Measurements from ENCODE around the gene LPIN3.

LPIN3 gene

DNA sequence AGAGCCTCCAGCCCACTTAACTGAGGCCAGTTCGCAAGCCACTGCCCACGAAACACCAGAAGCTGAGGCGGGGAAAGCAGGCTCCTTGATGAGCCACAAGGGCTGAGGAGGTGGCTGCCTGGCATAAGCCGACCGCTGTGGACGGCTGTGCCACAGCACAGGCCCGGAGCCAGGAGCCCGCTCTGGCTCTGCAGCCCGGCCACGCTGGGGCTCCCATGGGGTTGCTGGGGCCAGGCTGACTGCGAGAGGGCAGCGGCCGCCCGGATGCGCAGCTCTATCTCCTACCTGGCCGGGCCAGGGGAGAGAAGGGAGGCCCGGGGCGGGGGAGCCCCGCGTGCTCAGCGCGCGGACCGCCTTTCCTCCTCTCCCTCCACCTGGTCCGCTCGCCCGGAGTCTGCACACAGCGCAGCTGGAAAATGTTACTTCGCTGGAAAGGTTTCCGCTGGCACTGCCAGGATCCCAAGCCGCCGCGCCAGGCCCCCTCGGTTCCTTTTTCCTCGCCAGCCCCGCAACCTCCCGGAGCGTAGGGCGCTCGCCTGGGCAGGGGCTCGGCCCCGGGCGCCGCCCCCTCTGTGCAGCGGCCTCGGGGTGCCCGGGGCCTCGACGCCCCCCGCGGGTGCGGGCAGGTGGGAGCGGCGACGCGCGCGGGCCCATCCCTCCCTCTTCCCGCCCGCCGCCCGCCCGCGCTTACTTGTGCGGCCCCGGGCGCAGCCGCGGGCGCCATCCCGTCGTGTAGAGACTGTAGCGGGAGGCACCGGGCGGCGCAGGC, 25.3 kb downstream of the LPIN3 start:
- DNase-seq (ENCODE audit: low read depth in 1 of 2, low spot score in 1 of 2) = no peak

- no peak for DNase-seq (ENCODE audit: low read depth in 1 of 2, low spot score in 1 of 2)
These were observed 26.1 kb downstream of the LPIN3 start, which contains the start of gene EMILIN3 for GRCh38 chr20:41366546-41367392. EMILIN3 (minus strand) TSS chr20:41366818; CDS start chr20:41366634, 184 bp downstream.

GRCh38 chr20:41367393-41367695, 26.7 kb downstream of the LPIN3 start:
- no peak for DNase-seq (ENCODE audit: low read depth in 1 of 2, low spot score in 1 of 2)

GRCh38 chr20:41367956-41368355, 27.3 kb downstream of the LPIN3 start:
- no peak for DNase-seq (ENCODE audit: low read depth in 1 of 2, low spot score in 1 of 2)

DNA sequence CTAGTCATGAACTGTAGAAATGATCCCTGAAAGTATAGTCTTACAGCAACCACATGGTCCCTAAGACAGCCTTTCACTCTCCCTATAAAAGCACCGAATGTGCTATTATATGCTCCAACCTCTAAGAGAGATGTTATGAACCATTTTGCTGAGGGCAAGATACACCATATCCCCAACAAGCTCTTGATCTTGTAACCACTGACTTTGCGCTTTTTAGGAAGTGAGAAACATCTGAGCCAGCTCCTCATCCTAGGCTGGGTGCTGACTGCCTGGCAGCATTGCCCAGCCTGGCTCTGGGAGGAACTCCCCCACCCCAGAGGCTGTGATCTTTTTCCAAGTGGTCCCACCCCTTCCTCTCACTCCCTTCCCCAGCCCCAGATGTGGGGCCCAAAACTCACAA, 29.1 kb downstream of the LPIN3 start:
- DNase-seq (ENCODE audit: low read depth in 1 of 2, low spot score in 1 of 2) = no peak

- DNase-seq (ENCODE audit: low read depth in 1 of 2, low spot score in 1 of 2) = no peak
These were observed 29.6 kb downstream of the LPIN3 start for GRCh38 chr20:41370176-41370575.

- no peak for DNase-seq (ENCODE audit: low read depth in 1 of 2, low spot score in 1 of 2)
These were observed 30.8 kb downstream of the LPIN3 start for GRCh38 chr20:41371371-41371770.

DNA sequence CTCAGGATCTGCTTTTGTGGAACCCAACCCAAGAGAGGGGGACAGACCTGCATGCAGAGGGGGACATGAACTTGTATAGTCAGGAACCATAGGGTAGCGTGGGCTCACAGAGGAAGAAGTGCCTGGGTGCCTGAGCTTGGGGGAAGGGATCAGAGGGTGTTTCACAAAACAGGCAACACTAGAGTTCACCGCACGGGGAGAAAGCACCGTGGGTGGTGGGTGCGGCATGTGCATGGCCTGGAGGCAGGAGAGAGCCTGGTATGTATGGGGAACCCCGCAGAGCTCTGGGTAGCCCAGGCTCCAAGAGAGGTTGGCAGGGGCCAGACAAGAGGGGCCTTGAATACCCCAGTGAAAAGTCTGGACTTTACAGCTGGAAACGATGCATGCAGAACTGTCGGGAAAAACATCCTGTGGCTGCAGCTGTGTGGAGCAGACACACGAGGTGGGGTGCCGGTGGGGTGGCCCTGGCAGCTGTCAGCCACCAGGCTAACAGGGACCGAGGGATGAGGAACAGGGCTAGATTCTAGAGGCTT, 32.7 kb downstream of the LPIN3 start:
- no peak for DNase-seq (ENCODE audit: low read depth in 1 of 2, low spot score in 1 of 2)

DNA sequence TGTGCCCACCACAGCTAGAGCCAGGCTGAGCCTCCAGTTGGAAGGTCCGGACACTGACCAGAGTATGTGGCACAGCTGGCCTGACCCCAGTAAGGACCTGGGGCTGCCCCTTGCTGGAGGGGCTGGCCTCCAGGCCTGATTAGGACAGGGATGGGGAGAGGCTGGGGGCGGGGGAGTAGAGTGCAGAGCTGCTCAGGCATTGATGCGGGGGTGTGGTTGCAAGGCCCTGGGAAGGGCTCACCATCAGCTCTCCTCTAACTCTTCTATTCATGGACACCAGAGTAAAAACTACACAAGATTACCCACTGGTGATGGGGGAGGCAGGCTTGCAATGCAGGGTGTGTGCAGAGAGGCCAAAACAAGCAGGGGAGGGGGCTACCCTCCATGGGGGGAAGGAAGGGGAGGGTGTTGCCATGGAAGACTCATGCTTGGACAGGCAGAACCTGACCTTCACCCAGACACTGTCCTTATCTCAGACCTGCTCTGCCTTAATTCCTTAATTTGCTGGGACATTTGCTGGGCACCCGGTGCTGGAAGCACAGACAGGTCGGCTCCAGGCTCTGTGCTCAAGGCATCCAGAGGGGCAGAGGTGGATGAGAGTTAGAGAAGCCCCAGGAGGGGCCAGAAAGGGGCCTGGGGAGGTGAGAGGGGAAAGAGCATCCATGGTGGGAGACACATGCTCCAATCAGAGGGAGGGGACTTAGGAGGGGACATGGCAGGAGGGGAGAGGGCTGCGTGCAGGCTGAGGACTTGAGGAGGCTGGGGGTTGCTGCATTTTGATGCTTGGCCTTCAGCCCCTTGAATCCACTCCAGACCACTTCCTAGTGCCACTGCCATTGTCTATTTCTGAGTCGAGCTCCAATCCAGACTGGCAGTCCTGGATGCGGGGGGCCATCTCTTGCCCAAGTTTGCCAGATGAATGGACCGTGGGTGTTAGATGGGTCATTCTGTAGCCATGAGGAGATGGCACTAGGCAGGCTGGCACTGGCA, 33.6 kb downstream of the LPIN3 start:
- no peak for DNase-seq (ENCODE audit: low read depth in 1 of 2, low spot score in 1 of 2)

DNA sequence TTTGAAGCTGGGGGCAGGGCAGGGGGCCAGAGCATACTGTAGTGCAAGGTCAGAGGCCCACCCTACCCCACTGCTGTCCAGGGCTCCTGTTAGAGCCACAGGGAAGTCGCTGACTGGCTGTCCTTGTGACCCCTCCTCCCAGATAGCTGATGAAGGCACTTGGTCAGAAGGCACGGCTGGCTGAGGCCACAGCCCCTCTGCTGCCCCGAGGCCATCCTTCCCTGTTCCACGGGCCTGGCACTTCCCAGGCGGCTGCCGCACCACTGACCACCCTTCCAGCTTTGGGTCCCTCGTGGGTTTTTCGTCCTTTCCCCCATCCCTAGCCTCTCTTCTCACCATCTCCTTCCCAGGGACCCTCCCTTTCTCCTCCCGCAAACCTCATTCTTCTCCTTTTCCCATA, 35.2 kb downstream of the LPIN3 start:
- DNase-seq (ENCODE audit: low read depth in 1 of 2, low spot score in 1 of 2) = no peak

DNA sequence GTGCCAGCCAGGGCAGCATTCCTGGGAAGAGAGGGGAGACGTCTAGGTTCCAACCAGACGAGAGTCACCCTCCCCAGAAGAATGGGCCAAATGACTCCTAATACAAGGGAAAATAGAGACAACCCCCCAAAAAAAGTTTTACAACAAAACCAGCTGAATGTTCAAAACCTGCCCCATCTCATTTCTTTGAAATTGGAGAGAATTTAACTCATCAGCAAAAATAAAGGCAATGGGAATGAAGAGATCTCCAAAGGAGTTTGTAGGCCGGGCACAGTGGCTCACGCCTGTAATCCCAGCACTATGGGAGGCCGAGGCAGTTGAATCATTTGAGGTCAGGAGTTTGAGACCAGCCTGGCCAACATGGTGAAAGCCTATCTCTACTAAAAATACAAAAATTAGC, 35.7 kb downstream of the LPIN3 start:
- no peak for DNase-seq (ENCODE audit: low read depth in 1 of 2, low spot score in 1 of 2)

- DNase-seq (ENCODE audit: low read depth in 1 of 2, low spot score in 1 of 2) = no peak
These were observed 36.7 kb downstream of the LPIN3 start for GRCh38 chr20:41377275-41377674.

DNA sequence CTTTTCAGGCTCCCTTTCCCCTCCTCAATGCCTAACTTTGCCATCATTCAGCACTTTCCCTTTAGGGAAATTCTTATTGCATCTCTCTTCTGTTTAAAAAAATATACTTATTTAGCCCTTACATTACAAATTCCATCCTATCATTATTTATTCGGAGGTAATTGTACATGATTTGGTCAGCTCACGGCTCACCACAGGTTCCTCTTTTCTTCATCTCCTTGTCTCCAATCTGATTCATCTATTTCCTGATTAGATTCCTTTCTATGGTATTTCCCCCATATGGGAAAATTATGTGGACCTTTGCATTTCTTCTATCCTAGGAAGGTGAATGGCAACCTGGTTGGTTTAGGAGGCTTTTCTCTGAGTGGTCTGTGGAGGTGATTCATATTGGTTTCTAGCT, 38.9 kb downstream of the LPIN3 start:
- no peak for DNase-seq (ENCODE audit: low read depth in 1 of 2, low spot score in 1 of 2)

- no peak for DNase-seq (ENCODE audit: low read depth in 1 of 2, low spot score in 1 of 2)
These were observed 40.1 kb downstream of the LPIN3 start for GRCh38 chr20:41380551-41381193.

GRCh38 chr20:41382791-41383305, 42.2 kb downstream of the LPIN3 start:
- no peak for DNase-seq (ENCODE audit: low read depth in 1 of 2, low spot score in 1 of 2)

DNA sequence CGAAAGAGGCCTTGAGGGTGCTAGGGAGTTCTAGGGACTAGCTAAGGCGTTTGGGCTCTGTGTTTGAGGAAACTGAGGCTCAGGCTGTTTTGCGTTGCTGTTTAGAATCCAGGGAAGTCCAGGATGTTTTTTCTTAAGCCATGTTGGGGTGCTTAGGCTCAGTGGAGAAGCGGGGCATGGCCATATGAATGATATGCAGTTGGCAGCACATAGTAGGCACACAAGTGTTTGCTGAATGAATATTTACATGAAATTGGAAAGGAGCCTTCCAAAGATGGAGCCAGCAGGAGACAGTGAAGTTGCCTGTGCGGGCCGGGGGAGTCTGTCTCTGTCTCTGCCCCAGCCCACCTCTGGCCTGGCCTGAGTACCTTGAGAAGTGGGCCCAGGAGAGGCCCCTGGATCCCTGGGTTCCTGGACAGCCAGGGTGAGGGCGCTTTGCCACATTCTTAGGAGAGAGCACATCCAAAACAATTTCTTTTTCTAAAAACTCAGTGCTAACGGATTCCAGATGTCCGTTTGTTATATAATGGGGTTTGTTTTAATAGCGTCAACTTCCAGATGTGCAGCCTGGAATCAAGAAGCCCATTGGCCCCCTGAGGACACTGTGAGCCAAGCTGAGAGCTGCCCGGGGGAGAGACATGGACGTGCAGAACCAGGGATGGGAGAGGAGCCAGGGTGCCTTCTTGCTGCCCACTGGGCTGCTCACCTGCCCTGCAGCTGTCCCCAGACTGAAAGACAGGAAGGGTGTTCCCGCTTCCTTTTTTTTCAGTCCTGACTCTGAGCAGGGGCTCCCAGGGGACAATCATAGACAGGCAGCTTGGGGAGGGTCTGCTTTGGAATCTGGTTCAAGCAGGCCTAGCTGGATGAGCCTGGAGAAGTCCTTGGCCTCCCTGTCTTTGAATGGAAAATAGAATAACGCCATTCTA, 46.1 kb downstream of the LPIN3 start:
- DNase-seq (ENCODE audit: low read depth in 1 of 2, low spot score in 1 of 2) = no peak

- no peak for DNase-seq (ENCODE audit: low read depth in 1 of 2, low spot score in 1 of 2)
These were observed 46.8 kb downstream of the LPIN3 start for GRCh38 chr20:41387444-41387851.

DNA sequence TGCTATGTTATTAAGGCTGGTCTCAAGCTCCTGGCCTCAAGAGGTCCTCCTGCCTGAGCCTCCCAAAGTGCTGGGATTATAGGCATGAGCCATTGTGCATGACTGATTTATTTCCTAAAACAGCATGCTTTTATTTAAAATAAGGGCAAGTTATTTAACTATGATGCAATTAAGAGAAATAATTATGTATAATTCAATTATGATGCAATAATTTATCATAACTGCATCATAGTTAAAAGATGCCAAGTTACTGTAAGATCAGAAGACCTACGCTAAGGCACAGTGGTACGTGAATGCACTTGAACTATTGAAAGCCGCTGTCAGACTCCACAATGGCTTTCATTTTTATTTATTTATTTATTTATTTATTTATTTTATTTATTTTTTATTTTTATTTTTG, 50.3 kb downstream of the LPIN3 start:
- no peak for DNase-seq (ENCODE audit: low read depth in 1 of 2, low spot score in 1 of 2)

- no peak for DNase-seq (ENCODE audit: low read depth in 1 of 2, low spot score in 1 of 2)
These were observed 51.0 kb downstream of the LPIN3 start for GRCh38 chr20:41391587-41392001.
